HepG2 (cell line): Measurements from ENCODE around the gene TEDC2. TPM values are rescaled to one million over a fixed set of nuclear protein-coding genes. Genes with fewer than 3 reads are reported as not detected.
A peak's percentile ranks its signal among the peaks of the same experiment; 100 is the strongest.

Source experiments
- ERF ChIP-seq: IDR thresholded peaks from 2 replicates; pipeline ENCODE4 v1.6.1; 2018; ENCODE audit warnings: missing biosample characterization, missing genetic modification reagents
- JUND ChIP-seq: sonication (generic); formaldehyde crosslinking; IDR thresholded peaks from 2 replicates; pipeline ENCODE4 v1.8.0; 2022; ENCODE audit warnings: mild to moderate bottlenecking, missing genetic modification reagents
- KAT8 ChIP-seq: IDR thresholded peaks from 2 replicates; pipeline ENCODE4 v1.6.1; 2016; ENCODE audit warnings: missing genetic modification reagents, missing compliant biosample characterization
- KDM6A ChIP-seq: IDR thresholded peaks from 2 replicates; pipeline ENCODE4 v1.6.1; 2016; ENCODE audit warnings: low read depth
- NFE2L2 ChIP-seq: fragments of 150-350 bp; IDR thresholded peaks from 2 replicates; pipeline ENCODE4 v1.6.1; 2014; ENCODE audit warnings: low read length
- PAWR ChIP-seq: sonication (generic); formaldehyde crosslinking; IDR thresholded peaks from 2 replicates; pipeline ENCODE4 v1.4.0; 2020; ENCODE audit warnings: missing genetic modification reagents, mild to moderate bottlenecking, borderline replicate concordance
- PAX8 ChIP-seq: sonication (generic); formaldehyde crosslinking; IDR thresholded peaks from 2 replicates; pipeline ENCODE4 v1.8.0; 2022; ENCODE audit warnings: mild to moderate bottlenecking, missing genetic modification reagents, borderline replicate concordance
- PLSCR1 ChIP-seq: sonication (generic); formaldehyde crosslinking; IDR thresholded peaks from 2 replicates; pipeline ENCODE4 v1.5.0; 2020; ENCODE audit warnings: missing genetic modification reagents, mild to moderate bottlenecking, borderline replicate concordance
- REPIN1 ChIP-seq: sonication (generic); formaldehyde crosslinking; IDR thresholded peaks from 2 replicates; pipeline ENCODE4 v1.8.0; 2022; ENCODE audit warnings: missing genetic modification reagents, low read depth, mild to moderate bottlenecking, borderline replicate concordance
- SMAD1 ChIP-seq: sonication (generic); formaldehyde crosslinking; IDR thresholded peaks from 2 replicates; pipeline ENCODE4 v1.4.0; 2020; ENCODE audit warnings: missing genetic modification reagents, low read depth, mild to moderate bottlenecking, borderline replicate concordance
- SRSF4 ChIP-seq: fragments of 200-400 bp; formaldehyde crosslinking; IDR thresholded peaks from one replicate; pipeline ENCODE4 v1.6.1; 2018; ENCODE audit warnings: mild to moderate bottlenecking, low read depth, low read length, moderate library complexity; ENCODE audit not compliant: poor library complexity, severe bottlenecking
- THYN1 ChIP-seq: sonication (generic); formaldehyde crosslinking; IDR thresholded peaks from 2 replicates; pipeline ENCODE4 v1.8.1; 2023; ENCODE audit warnings: low read depth, mild to moderate bottlenecking, moderate library complexity, missing genetic modification reagents, borderline replicate concordance
- YEATS4 ChIP-seq: sonication (generic); formaldehyde crosslinking; IDR thresholded peaks from 2 replicates; pipeline ENCODE4 v1.4.0; 2020; ENCODE audit warnings: missing genetic modification reagents, borderline replicate concordance
- ZBTB8A ChIP-seq: sonication (generic); formaldehyde crosslinking; IDR thresholded peaks from 2 replicates; pipeline ENCODE4 v1.4.0; 2020; ENCODE audit warnings: mild to moderate bottlenecking, low read depth, missing genetic modification reagents, borderline replicate concordance
- ZC3H13 ChIP-seq: sonication (generic); formaldehyde crosslinking; IDR thresholded peaks from 2 replicates; pipeline ENCODE4 v1.8.1; 2023; ENCODE audit warnings: mild to moderate bottlenecking, missing genetic modification reagents, moderate library complexity
- ZNF232 ChIP-seq: sonication (generic); formaldehyde crosslinking; IDR thresholded peaks from 2 replicates; pipeline ENCODE4 v1.4.0; 2020; ENCODE audit warnings: missing genetic modification reagents, borderline replicate concordance
- ZNF30 ChIP-seq: sonication (generic); formaldehyde crosslinking; IDR thresholded peaks from 2 replicates; pipeline ENCODE4 v1.5.0; 2020; ENCODE audit warnings: mild to moderate bottlenecking, missing genetic modification reagents
- ZNF343 ChIP-seq: sonication (generic); formaldehyde crosslinking; IDR thresholded peaks from 2 replicates; pipeline ENCODE4 v1.4.0; 2020; ENCODE audit warnings: mild to moderate bottlenecking, missing genetic modification reagents
- ZNF672 ChIP-seq: sonication (generic); formaldehyde crosslinking; IDR thresholded peaks from 2 replicates; pipeline ENCODE4 v1.8.1; 2022; ENCODE audit warnings: missing genetic modification reagents
- ZNF747 ChIP-seq: sonication (generic); formaldehyde crosslinking; IDR thresholded peaks from 2 replicates; pipeline ENCODE4 v1.8.1; 2023; ENCODE audit warnings: missing genetic modification reagents, mild to moderate bottlenecking, borderline replicate concordance
- ZNF75D ChIP-seq: sonication (generic); formaldehyde crosslinking; IDR thresholded peaks from 2 replicates; pipeline ENCODE4 v1.8.1; 2023; ENCODE audit warnings: missing genetic modification reagents, mild to moderate bottlenecking, borderline replicate concordance
- polyA plus RNA-seq, 8 experiments: library from polyadenylated mRNA; depleted of rRNA in 3 of 8; stranded (reverse) in 7 of 8; unstranded in 1 of 8; fragments of >200 nt; fragmentation: Illumina TruSeq in 4 of 8; extraction: Trizol in 4 of 8; gene quantifications; 2 replicates each; pipeline versions ENCODE4 v1.2.1 to v1.2.3, GENCODE V29; 2011 to 2016; ENCODE audit warnings: low read depth in 4 of 8, missing spikeins in 1 of 8, mixed read lengths in 1 of 8; ENCODE audit not compliant: insufficient read depth in 1 of 8
- total RNA-seq, 5 experiments: library from RNA; depleted of rRNA; stranded (reverse); fragments of >200 nt; fragmentation: Illumina TruSeq; extraction: Trizol; gene quantifications; 2 replicates each; pipeline ENCODE4 v1.2.3, GENCODE V29; 2016; ENCODE audit warnings: low read depth in 1 of 5
- TF ChIP-seq, protein P1 (sequence below): IDR thresholded peaks from 2 replicates; pipeline ENCODE4 v1.6.1; 2016; ENCODE audit warnings: low read depth, control low read depth
- TF ChIP-seq, protein P2 (sequence below): sonication (generic); formaldehyde crosslinking; IDR thresholded peaks from 2 replicates; pipeline ENCODE4 v1.4.0; 2020; ENCODE audit warnings: missing genetic modification reagents, borderline replicate concordance
- TF ChIP-seq, protein P3 (sequence below): sonication (generic); formaldehyde crosslinking; IDR thresholded peaks from 2 replicates; pipeline ENCODE4 v1.8.0; 2022; ENCODE audit warnings: missing genetic modification reagents, mild to moderate bottlenecking, moderate library complexity, borderline replicate concordance

The TEDC2 gene
- total and polyA plus RNA-seq, 2 of the 13 experiments (the other 11 are each of a cell fraction or from before 2014, with no cell fraction given): 6.2 to 24.4 TPM

DNA sequence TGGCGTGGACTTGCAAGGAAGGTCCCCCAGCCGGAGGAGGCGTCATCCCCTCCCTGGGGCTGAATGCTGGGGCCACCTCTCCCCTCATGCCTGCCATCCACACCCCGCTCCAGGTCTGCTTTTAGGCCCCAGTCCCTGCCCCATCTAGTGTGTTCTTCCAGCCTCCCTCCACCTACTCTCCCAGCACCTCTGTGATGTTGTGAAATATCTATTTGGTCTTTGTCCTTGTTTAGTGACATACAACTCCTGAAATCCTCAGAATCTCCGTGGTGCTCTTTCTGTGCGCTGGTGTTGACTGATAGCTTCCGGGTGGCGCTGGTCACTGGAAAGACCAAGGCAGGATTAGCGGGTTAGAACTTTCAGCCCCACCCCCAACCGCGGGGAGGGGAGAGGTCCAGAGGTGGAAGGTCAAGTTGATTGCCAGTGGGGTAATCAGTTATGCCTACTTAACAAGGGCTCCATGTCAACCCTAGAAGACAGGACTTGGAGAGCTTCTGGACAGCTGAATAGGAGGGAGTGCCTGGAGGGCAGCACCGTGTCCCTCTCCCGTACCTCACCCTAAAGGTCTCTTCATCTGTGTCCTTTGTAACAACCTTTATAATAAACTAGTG is 25.1 kb downstream of the TEDC2 start (continued):
- no peak for TF ChIP-seq THYN1 (CRISPR knock-in tag)
- TF ChIP-seq, protein P1, sequence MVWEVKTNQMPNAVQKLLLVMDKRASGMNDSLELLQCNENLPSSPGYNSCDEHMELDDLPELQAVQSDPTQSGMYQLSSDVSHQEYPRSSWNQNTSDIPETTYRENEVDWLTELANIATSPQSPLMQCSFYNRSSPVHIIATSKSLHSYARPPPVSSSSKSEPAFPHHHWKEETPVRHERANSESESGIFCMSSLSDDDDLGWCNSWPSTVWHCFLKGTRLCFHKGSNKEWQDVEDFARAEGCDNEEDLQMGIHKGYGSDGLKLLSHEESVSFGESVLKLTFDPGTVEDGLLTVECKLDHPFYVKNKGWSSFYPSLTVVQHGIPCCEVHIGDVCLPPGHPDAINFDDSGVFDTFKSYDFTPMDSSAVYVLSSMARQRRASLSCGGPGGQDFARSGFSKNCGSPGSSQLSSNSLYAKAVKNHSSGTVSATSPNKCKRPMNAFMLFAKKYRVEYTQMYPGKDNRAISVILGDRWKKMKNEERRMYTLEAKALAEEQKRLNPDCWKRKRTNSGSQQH: no peak
- no peak for TF ChIP-seq ZBTB8A (CRISPR knock-in tag)
- no peak for TF ChIP-seq ZNF672 (CRISPR knock-in tag)
- TF ChIP-seq KDM6A (CRISPR knock-in tag): peak; percentile 65; the same call in 1 of the 2 replicates
- no peak; the same call in 1 of the 2 replicates for TF ChIP-seq ZNF747 (CRISPR knock-in tag)
- no peak for TF ChIP-seq ZNF75D (CRISPR knock-in tag)
- TF ChIP-seq, protein P2, sequence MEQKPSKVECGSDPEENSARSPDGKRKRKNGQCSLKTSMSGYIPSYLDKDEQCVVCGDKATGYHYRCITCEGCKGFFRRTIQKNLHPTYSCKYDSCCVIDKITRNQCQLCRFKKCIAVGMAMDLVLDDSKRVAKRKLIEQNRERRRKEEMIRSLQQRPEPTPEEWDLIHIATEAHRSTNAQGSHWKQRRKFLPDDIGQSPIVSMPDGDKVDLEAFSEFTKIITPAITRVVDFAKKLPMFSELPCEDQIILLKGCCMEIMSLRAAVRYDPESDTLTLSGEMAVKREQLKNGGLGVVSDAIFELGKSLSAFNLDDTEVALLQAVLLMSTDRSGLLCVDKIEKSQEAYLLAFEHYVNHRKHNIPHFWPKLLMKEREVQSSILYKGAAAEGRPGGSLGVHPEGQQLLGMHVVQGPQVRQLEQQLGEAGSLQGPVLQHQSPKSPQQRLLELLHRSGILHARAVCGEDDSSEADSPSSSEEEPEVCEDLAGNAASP (CRISPR knock-in tag): no peak
- TF ChIP-seq NFE2L2: no peak
- 0 out of 2 replicates have a peak, but pooled peaks have one; percentile 28 for TF ChIP-seq ZNF232 (CRISPR knock-in tag)
- TF ChIP-seq SMAD1 (CRISPR knock-in tag): 0 out of 2 replicates have a peak, but pooled peaks have one; percentile 38
- TF ChIP-seq JUND: no peak
- TF ChIP-seq, protein P3, sequence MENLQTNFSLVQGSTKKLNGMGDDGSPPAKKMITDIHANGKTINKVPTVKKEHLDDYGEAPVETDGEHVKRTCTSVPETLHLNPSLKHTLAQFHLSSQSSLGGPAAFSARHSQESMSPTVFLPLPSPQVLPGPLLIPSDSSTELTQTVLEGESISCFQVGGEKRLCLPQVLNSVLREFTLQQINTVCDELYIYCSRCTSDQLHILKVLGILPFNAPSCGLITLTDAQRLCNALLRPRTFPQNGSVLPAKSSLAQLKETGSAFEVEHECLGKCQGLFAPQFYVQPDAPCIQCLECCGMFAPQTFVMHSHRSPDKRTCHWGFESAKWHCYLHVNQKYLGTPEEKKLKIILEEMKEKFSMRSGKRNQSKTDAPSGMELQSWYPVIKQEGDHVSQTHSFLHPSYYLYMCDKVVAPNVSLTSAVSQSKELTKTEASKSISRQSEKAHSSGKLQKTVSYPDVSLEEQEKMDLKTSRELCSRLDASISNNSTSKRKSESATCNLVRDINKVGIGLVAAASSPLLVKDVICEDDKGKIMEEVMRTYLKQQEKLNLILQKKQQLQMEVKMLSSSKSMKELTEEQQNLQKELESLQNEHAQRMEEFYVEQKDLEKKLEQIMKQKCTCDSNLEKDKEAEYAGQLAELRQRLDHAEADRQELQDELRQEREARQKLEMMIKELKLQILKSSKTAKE (CRISPR knock-in tag): peak; percentile 90
- TF ChIP-seq KAT8 (CRISPR knock-in tag): peak; percentile 85
- peak; percentile 81 for TF ChIP-seq ERF (CRISPR knock-in tag)
- TF ChIP-seq PAX8 (CRISPR knock-in tag): no peak
- TF ChIP-seq ZNF343 (CRISPR knock-in tag): no peak
- TF ChIP-seq PLSCR1: no peak
- peak; percentile 48; the same call in 1 of the 2 replicates for TF ChIP-seq YEATS4 (CRISPR knock-in tag)
- no peak for TF ChIP-seq PAWR (CRISPR knock-in tag)
- TF ChIP-seq SRSF4: no peak
- peak; percentile 43; the same call in 1 of the 2 replicates for TF ChIP-seq ZC3H13 (CRISPR knock-in tag)
- TF ChIP-seq REPIN1 (CRISPR knock-in tag): peak; percentile 94
- no peak for TF ChIP-seq ZNF30 (CRISPR knock-in tag)
